Measurements from ENCODE around the gene ARFGEF3.
"Not testable (repeated sequence)": the region's sequence is repeated elsewhere in the genome, so short reads cannot be mapped to it uniquely, and the experiment has no call there.

Gene ARFGEF3

DNA sequence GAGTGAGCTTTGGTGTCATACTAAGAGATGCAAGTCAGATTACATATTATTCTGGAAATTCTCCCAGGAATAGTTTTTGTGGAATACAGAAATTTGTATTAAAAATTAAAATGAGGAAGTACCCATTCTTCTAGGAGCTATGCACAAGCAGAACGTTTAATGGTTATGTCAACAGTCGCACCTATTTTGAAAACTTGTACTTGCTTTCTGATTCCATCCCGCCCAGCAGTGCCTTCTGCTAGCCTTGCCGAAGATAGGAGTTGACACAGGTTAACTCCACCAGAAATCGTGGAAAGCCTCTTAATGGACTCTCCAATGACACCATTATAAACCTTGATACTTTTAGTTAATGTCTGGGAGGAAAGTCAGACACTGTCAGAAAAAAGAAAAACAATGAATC lies 49.9 kb downstream of the ARFGEF3 start:
- DNase-seq (ENCODE audit: low spot score): no peak

DNA sequence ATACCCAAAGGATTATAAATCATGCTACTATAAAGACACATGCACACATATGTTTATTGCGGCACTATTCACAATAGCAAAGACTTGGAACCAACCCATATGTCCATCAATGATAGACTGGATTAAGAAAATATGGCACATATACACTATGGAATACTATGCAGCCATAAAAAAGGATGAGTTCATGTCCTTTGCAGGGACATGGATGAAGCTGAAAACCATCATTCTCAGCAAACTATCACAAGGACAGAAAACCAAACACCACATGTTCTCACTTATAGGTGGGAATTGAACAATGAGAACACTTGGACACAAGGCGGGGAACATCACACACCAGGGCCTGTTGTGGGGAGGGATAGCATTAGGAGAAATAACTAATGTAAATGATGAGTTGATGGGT lies 50.8 kb downstream of the ARFGEF3 start:
- not testable (repeated sequence) for DNase-seq (ENCODE audit: low spot score)

DNA sequence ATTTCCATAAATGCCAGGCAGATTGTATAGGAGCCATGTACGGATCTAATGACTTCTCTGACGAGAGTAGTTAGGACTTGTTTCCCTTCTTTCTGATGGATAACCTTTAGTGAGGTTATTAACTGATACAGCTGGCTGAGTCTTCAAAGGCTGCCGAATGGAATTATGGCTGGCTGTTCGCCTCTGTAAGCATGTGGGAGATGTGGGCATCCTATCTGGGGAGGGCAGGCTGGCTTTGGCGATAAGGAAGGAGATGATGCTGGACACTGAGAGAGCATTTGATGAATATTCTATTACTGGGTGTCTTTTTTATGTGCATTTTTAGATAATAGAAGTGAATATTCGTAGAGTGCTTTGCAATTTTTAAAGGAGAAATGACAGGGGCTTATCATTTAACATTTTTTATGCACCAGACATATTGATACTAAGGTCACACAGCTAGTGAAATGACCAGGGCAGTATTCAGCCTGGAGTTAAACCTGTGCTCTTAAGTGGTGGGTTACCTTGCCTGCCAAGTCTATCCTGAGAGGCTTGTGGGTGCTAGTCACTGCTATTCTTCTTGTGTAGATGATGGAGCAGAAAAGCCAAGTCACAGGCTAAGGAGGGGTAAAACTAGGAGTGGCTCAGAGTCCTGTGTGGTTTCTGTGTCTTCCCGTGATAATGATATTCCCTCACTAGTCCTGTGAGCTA lies 53.5 kb downstream of the ARFGEF3 start:
- DNase-seq (ENCODE audit: low spot score): no peak

DNA sequence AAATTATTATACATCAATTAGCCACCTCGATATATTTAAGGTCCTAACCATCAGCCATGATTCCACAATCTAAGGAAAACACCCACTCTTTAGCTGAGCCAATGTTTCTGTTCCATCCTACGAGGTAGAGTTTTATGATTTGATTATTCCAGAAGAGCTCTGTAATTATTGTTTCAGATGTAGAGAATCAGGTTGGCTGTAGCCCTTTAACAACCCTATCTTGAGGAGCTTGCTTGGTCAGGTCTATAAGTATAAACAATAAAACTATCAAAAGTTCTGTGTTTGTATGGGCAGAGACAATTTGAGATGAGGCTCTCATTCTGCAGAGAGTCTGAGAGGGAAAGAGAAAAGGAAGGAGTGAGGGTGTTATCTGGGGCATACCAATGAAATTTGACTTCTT lies 56.7 kb downstream of the ARFGEF3 start, which contains the start of gene PBOV1:
Gene PBOV1, minus strand, starts transcription at position 43 of the 400 bp plus-strand sequence. CDS start 96 bp downstream, outside the sequence.
- no peak for DNase-seq (ENCODE audit: low spot score)

DNA sequence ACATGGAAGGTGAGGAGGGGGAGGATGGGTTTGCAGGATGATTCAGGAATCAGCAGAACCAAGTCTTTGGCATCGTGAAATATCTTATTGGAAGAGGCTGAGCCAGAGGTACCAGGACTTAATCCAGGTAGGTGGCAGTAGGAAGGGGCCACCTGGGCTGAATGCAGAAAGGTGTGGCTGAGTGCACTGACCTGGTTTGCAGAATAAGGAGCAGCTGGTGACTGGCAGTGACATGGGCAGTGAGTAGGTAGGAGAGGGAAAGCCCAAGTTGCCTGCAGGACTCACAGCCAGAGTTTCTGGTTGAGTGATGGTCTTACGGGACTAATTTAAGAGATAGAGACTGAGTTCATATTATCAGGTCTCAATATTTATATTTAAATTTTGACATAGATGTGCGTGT lies 57.7 kb downstream of the ARFGEF3 start:
- no peak for DNase-seq (ENCODE audit: low spot score)

DNA sequence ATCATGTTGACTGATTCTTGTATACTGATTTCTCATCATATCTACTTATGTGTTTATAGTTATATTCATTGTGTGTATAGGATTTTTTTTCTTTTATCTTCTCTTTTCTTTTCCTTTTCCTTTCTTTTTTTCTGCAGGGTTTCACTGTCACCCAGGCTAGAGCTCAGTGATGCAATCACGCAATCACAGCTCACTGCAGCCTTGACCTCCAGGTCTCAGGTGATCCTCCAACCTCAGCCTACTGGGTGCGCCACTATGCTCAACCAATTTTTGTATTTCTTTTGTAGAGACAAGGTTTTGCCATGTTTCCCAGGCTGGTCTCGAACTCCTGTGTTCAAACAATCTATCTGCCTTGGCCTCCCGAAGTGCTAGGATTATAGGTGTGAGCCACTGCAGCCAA lies 58.2 kb downstream of the ARFGEF3 start:
- DNase-seq (ENCODE audit: low spot score): no peak

DNA sequence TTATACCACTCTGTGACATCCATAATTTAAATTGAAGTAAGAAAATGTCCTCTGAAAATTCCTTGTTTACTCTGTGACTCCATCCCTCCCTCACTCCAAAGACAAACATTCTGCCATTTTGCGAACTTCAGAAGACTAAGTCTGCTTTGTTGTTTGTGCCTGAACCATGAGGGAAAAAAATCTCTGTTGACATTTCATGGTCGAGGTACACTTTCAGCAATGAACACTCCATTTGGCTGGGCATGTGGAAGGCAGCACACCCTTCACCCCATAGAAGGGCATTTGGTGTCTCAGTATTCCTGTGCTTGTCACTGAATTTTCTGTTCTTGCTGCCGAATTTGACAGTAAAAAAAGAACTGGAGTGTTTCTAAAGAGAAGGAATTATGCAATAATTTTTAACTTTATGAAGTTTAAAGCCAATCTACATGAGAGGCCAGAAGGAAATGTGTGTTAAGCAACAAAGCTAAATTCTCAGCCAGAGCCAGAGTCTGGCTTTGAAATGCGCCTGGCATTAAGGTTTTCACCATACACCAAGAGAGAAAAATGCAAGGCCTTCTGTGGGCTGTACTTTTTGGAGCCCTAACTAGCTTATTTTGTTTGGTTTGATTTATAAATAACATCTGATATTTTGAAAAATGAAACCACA lies 61.3 kb downstream of the ARFGEF3 start:
- peak; percentile 20 for DNase-seq (ENCODE audit: low spot score)

DNA sequence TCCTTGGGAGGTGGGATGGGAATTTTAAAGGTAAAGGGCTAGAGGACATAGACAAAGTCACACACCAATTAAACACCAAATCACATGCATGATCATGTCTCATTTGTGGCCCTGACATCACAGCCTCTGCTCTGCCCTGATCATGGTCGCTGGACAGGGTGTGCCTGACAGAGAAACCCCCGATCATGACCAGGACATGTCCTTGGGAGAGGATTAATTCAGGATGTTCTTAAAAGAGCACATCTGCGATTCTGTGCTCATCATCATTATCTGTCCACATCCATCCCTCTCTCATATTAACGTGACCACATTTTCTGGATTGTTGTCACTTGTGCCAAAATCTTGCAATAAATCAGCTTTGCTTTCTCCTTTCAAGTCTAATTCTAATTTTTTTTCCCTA lies 64.2 kb downstream of the ARFGEF3 start:
- DNase-seq (ENCODE audit: low spot score): no peak

DNA sequence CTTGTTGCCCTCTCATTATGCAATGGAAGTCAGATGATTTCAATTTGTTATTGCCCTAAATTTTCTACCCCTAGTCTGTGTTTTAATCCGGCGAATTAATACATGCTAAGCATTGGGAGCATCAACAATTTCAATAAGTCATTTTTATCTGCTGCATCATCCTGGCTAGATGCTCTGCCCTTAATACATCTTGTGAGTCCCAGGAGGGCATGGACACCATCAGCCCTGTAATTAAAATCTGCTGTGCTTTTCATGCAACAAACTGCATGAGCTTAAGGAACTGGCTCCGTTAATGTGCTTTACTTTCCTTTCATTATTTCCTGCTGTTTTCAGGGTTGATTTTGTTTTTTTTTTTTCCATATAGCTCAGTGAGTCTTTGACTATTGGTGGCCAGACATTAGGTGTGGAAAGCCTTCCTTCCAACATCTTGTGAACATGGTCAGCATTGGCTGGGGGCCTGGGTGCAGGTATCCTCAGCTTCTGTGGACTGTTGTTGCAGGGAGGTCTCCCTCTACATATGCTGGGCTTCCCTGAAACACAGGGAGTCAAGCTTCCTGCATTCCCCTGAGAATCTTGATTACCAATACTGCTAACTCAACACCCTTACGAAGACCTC lies 65.1 kb downstream of the ARFGEF3 start:
- DNase-seq (ENCODE audit: low spot score): no peak

DNA sequence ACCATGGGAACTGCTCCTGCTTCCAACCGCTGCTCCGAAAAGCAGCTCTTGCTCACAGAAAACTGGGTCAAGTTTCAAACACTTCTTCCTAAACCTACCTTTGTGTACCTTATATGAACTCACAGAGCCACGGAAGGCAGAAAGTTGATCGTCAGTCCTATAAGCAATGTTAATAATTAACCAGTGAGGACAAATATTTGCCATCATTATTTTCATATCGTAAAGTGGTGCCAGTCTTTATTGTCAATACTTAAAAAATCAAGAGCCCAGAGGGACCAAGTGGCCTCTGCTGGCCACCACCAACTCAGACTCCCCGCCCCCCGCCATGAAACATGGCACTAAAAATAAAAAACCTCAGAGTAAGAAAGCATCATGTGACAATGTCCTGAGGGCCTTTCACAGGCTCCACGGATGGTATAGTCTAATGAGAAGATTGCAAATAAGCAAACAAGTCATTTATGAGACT lies 65.6 kb downstream of the ARFGEF3 start:
- DNase-seq (ENCODE audit: low spot score): peak; percentile 55

DNA sequence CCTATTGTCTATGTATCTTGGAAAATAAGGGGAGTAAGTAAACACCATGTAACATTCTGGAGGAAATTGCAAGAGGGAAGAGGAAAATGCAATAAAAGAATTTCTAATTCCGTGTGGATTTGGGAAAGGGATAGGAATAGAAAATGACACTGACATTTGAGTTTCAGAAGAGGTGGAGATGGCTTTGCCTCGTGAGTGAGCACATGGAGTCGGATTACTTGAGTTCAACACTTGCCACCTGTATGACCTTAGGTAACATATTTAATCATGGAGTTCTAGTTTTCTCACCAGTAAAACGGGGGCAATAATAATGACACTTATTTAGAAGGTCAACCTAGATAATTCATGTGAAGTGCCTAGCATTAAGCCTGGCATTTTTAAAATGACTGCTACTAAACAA lies 67.3 kb downstream of the ARFGEF3 start:
- DNase-seq (ENCODE audit: low spot score): no peak

DNA sequence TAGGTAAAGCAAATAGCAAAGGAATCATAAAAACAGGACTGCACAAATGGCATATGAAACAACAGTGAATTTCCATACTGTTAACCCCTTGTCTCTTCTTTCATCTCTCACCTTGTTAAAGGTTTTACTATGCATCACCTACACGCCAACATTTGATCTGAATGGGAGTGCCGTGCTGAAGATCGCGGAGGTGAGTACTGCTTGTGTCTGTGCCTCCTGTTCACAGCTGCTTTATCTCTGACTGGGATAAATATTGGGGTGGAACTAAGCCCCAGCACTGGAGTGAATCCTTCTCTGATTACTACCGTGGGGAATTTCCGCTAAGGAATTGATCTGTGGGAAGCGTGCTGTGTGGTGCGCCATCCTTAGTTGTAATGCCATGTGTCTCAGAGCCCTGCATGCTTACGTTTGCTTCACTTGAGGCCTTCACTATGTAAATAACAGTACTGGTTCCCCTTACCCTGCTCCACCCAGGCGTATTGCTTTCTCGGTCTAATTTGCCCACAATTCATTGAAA lies 68.0 kb downstream of the ARFGEF3 start:
- DNase-seq (ENCODE audit: low spot score): no peak

DNA sequence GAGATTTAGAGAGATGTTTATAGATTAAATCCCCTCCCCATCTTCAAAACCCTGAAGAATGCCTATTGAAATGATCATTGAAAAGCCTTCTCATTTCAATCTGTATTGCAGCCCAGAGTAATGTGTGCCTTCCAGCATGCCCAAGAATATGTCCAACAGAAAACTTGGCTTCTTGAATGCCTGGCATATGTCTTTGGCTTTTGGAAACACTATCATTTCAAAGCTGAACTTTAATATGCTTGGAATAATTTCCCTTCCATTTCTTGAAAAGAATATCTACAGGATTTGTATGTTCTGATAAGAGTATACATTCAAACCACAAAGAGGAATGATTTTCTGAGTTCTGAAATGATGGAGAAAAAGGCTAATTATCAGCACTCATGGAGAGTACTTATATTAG lies 68.5 kb downstream of the ARFGEF3 start:
- DNase-seq (ENCODE audit: low spot score): no peak

DNA sequence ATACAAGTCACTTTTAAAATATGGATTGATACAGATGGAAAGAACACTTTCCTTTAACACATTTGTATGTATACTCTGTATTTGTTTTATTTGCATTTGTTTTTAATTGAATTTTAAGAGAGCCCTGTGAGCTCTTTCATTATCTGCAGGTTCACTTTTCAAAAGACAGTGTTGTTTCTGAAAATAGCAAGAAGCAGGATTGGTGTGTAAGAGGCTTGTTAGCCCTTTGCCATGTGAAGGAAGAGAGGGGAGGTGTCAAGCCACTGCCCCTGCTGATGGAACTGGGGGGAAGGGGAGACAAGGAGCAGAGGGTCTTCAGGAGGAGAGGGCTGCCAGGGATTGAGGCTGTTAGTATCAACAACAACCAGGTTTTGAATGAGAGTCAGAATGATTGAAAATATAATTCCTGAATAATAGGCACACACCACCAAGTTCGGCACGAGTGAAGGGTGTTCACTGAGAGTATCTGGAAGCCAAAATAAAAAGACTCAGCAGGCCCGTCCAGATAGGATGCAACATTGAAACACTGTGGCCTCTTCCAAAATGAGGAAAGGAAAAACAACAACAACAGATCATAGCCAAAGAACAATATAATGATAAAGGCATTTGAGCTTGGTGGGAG lies 69.1 kb downstream of the ARFGEF3 start:
- DNase-seq (ENCODE audit: low spot score): no peak

DNA sequence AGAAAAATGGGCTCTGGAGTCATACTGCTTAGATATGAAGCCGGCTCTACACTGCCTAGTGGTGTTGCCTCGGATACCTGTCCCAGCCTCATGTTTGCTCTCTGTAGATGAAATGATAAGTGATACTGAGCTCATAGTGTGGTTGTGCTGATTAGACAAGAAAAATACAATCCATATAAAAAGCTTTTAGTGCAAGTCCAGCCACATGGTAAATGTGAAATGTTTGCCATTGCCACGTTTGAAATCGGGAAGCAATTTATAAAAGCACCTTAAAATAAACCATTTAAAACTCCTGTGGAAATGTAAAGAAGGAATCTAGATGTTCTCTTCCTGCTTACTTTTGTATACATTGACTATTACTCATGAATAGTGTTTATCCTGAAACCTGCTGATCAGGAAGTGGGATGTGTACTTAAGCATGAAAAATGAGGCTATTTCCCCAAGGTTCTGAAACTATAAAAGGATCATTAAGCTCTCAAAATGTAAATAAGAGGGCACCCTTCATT lies 69.7 kb downstream of the ARFGEF3 start:
- DNase-seq (ENCODE audit: low spot score): peak; percentile 59

DNA sequence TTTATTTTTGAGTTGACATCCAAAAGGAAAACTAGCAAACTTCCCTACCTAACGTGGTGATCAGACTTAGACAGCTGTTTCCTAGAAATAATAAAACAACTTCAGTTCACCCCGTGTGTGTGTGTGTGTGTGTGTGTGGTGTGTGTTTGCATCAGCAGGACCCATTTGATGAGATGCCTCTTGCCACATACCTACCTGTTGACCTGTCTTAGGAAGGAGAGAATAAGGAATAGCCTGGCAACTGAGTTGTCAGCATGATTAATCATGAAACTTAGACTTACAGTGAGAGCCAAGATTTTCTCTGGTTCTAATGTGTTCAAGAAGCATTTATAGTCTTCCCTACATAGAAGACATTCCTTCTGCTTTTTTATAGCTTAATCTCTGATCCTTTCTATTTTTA lies 72.6 kb downstream of the ARFGEF3 start:
- no peak for DNase-seq (ENCODE audit: low spot score)

DNA sequence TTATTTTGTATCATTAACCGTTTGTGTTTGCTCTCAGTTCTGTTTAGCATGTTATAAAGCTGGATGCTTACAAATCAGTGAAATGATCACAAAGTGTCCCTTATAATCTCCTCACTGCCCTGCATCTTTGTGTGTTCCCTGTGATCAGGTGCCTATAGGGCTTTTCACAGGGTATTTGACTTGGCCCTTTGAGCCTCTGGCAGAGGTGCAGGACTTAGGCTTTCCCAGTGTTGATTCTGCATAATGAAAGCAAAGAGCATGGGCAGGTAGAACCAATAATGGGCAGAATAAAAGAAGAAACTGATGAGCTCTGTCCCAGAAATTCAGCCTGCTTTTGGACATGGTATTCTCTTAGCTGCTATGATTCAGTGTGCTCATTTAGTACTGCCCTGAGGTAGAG lies 73.5 kb downstream of the ARFGEF3 start:
- DNase-seq (ENCODE audit: low spot score): no peak

DNA sequence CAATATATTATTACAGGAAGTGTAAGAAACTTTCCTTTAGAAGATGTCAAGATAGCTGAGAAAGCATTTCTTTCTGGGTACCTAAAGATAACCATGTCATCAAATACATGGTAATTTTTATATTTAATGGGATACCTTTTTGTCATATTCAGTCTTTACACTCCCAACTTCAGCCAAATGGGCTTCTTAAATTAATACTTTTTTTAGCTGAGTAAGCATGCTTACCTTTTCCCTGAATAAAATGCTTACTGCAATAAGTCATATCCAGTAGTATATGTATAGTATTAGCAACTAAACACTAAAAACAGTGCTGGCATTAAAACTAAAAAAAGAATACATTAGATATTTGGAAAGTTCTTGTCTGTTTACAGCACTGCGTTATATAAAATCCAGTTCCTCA lies 74.0 kb downstream of the ARFGEF3 start:
- DNase-seq (ENCODE audit: low spot score): no peak

DNA sequence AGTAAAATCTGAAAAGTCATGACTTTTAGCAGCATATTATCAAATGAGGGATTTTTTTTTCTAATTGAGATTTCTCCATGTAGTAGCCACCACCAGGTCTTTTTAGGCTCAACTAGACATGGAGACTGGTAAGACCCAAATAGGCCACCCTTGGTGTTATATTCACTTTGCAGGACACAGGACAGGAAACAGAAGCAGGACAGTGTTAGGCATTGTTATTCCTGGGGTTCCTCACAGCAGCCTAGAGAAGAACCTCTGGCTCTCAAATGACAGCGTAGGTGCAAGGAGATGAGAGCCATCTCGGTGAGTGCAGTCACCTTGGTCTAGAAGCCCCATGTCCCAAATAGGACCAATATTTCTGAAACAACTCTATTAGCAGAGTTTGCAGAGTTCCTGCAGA lies 75.7 kb downstream of the ARFGEF3 start:
- DNase-seq (ENCODE audit: low spot score): no peak

DNA sequence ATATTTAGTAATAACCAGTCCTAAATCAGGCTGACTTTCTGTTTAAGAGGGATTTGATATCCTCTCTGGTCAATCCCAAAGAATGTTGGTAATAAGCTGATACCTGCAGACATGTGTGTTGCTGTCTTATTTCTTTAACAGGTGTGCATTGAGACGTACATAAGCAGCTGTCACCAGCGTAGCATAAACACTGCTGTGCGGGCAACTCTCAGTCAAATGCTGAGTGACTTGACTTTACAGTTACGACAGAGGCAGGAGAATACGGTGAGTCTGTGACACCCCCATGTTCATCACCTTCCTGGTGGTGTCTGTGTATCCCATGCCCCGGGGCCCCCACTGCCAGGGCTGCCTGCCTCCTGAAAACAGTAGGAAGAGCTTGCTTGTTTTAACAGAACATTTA lies 76.6 kb downstream of the ARFGEF3 start:
- no peak for DNase-seq (ENCODE audit: low spot score)

DNA sequence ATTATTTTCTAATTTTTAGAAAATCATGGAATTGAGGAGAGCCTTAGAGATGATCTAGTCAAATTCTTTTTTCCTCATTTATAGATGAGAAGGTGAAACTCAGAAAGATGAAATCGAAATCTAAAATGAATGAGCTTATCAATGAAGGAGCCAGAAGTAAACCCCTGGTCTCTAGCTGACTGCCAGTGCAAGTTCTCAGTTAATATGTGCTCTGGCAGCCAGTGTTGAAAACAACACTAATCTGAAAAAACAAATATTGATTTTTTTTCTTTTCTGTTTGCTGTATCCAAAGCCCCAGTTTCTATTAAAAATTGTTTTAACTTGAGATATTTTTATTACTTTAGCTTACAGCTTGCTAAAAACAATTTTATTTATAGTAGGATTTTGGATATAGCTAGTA lies 78.0 kb downstream of the ARFGEF3 start:
- no peak for DNase-seq (ENCODE audit: low spot score)

DNA sequence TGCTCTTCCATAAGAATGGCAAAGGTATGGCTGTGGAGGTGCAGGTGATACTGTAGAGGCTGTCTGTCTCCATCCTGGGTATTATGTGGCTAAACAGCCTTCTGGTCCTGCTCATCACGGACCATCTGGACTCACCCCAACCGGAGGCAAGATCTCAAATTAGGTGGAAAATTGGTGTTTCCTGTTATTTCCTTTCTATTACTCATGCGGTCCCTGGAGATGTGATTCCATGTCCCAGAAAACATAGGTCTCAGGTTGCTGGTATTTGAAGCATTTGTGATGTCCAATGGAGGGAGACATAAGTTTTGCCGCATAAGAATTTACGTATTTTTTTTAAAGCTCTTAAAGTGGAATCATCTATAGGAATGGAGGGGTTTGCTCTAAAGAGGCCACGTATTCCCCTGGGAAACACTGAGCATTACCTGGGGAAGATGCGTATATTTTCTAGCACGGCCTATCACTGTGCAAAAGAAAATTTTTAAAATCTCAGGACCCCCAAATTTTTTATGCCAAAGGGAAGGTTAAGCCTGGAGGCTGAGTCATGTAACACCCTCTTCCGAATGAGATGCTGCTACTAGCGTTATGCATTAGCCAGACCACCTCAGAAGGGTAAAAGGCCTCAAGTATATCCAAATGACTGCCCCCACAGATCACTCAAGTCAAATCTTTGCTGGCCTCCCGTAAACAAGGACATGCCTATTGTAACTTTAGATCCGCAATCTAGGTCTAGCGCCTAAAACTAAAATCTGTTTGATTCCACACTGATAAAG lies 78.9 kb downstream of the ARFGEF3 start:
- DNase-seq (ENCODE audit: low spot score): no peak
